HG03565 (cell line): Measurements from ENCODE around the gene LRP3.
"Not testable (repeated sequence)": the region's sequence is repeated elsewhere in the genome, so short reads cannot be mapped to it uniquely, and the experiment has no call there.

Experiments used
- ATAC-seq: cut with Tn5 transposase; IDR thresholded peaks from one replicate; pipeline ENCODE4 v1.9.1; 2021; ENCODE audit warnings: mild to moderate bottlenecking, moderate library complexity; ENCODE audit not compliant: unreplicated experiment

Gene LRP3

DNA sequence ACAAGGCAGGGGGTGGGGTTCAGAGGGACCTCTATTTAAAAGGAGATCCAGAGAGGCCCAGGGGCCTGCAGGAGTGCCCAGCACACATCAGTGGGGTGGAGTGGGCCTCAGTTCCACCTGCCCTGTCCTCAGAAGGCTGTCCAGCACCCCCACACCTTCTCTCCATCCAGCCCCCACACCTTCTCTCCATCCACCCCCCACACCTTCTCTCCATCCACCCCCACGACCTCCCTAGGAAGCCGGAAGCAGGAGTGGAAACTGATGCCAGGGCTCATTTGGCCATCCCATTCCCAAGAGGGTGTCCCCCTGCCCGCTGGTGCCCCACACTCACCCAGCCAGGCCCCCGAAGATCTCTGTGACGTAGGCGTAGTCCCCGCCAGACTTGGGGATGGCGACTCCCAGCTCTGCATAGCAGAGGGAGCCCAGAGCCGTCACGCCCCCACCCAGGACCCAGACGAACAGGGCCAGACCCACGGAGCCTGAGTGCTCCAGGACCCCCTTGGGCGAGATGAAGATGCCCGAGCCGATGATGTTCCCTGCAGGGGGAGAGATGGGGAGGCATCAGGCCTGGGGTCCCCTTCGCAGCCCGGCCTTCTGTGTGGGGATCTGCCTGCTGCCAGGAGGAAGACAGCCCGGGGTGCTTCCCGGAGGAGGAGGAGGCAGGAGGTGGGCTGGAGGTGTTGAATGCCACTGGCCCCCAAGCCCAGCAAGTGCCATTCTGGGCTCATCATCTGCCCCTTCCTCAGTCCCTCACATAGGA, 21.5 kb downstream of the LRP3 start:
- ATAC-seq: no peak

DNA sequence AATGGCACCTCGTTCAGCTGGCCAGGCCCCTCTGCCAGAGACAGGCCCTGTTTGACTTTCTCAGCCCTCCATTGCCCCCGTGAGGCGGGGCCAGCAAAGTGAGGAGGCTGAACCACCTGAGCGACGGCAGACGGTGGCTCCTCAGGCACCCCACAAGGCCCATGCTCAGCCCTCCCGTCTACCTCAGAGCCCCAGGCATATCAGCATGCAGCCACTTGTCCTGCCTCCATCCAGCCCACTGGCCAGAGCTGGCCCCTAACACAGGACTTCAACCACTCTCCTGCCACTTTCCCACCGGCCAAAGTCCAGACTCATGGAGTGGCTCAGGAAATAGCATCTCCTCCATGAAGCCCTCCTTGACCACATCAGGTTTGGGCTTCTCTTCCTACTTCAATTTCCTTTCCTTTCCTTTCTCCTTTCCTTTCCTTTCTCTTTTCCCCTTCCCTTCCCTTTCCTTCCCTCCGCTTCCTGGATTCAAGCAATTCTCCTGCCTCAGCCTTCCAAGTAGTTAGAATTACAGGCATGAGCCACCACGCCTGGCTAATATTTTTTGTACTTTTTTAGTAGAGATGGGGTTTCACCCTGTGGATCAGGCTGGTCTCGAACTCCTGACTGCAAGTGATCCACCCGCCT, 22.2 kb downstream of the LRP3 start:
- no peak for ATAC-seq

DNA sequence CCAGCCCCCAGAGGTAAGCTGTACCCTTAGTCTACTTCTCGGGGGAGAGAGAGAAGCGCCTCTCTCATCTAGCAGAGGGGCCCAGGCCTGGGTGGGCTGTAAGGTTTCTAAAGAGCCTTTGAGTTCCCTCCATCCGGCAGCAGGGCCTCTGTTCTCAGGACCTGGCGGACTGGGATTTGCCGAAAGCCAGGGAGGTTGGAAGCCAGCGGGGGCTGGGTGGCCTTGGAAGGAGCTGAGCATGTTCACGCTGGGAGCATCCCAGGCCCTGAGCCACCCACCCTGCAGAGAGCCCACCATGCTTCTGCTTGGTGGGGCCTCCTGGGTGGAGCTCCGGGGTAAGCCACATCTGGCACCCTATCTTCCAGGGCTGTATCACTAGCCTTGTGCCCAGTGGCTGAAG, 23.8 kb downstream of the LRP3 start:
- ATAC-seq: no peak

DNA sequence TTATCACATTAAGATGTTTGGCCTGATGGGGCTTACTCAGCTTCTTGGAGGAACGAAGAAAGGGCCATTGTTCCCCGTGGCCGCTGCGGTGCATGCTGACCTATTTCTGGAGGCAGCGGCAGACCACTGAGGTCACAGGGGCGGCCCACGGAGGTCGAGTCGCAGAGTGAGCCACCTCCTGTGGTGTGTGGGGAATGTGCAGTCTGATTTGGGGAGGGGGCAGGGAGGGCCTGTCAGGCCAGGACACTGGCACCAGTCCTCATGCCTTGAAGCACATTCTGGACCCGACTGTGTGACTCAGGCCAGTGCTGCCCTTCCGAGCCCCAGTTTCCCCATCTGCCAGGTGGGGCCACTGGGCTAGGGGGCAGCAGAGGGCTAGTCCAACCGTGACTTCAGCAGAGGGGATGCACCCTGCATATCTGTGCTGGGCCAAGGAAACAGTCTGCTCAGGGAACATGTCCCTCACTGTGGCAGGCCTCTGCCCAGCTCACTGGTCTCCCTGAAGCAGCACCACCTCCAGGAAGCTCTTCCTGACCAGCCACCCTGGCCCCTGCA, 25.2 kb downstream of the LRP3 start:
- no peak for ATAC-seq

DNA sequence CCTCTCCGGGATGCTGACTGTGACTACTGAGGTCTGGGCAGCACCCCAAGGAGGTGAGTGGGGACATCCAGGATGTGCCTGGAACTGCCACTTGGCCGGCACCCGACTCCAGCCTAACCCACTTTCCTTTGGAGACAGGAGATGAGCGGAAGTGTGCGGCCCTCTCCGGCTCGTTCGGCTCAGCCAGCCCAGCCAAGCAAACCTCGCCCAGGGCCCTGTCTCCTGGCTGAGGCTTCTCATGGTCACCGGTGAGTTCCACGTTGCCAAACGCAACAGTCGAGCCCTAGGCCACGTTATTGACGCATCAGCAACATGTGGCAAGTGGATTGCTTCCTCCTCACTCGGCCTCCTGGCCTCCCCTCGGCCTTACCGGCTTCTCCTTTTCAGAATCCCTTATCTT, 26.0 kb downstream of the LRP3 start:
- no peak for ATAC-seq

DNA sequence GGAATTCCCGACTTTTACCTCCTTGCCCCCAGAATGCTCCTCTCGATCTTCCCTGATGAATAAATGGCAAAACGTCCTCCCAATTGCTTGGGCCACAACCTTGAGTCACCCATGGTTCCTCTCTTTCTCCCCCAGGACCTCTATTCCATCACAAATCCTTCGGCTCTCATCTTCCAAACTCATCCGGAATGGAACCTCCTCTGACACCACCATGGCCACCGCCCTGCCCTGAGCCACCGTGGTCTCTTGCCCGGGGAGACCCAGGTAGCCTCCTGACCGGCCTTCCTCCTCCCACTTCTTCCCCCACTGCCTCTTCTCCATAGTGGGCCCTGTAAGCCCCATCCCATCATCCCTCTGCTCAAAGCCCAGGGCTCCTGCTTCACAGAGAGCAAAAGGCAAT, 26.6 kb downstream of the LRP3 start:
- no peak for ATAC-seq

DNA sequence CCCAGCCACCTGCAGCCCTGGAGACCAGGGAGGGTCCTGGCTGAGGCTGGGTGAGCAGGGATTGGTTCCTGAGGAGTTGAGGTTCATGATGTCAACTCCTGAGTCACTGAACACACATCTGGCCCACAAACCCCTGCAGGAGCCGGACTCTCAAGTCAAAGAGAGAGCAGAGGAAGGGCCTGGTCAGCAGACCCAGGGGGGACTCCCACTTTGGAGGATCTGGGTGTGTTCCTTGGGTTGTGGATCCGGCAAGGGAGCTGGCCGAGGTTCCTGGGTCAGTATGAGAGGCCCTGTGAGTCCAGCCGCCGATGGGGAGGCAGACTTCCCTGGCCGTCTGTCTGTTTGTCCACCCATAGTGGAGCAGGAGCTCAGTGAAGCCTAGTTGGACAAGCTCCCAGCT, 27.5 kb downstream of the LRP3 start:
- ATAC-seq: no peak

DNA sequence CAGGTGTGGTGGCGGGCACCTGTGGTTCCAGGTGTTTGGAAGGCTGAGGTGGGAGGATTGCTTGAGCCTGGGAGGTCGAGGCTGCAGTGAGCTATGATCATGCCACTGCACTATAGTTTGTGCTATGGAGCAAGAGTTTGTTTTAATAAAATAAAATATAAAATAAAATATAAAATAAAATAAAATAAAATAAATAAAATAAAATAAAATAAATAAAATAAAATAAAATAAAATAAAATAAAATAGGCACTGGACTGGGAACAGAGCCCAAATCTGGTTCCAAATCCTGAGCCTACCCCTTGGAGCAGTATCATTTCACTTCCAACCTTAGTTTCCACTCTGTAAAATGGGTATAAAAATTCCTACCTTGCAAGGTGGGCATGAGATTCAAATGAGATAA, 28.1 kb downstream of the LRP3 start:
- ATAC-seq: not testable (repeated sequence)

DNA sequence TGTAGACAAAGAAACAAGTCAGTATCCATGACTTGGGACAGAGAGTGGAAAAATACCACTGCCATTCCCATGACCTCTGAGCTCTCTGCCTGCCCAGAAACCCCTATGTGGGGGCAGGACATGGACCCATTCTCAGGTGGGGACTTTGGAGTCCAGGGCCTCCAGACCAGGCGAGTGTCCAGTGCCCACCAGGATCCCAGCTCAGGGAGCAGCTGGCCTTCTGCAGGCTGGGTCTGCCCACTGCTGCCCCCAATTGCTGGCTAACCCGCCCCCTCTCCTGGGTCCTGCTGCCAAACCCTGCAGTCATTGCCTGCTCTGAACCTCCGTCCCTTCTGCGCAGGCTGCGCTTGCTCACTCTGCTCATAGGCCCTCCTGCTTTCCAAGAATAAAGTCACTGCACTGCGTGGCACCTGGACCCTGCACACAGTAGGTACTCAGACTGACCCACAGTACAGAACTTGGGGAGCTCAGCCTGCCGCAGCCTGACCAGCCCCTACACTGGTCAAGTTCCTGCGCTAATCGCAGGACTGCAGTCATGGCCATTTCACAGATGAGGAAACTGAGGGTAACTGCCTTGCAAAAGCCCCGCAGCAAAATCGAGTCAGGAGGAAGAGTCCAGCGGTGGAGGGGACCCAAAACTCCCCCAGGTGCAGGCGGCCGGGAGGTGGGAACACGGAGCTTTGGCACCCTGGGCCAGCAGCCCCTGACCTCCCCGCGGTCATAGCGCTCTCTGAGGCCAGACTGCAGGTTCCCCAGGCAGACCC, 30.7 kb downstream of the LRP3 start:
- ATAC-seq: no peak

DNA sequence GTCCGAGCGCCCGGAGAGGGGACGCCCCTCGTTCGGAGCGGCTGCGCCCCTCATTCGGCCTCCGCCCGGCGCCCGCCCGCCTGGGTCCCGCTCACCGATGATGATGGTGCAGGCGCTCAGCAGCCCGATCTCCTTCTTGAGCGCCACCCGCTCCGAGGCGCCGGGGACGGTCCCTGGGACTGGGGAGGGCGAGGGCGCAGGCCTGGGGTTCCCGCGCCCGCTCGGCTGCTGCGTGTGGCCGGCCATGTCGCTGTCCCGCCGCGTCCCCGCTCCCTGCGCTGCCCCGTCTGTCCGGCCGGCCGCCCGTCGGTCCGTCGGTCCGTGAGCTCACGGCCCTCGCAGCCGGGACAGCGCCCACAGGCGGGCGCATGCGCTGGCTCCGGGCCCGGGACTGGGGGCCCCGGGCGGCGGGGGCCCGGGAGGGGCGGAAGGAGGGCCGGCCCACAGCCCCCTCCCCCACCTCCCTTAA, 31.4 kb downstream of the LRP3 start, which contains the start of gene SLC7A10:
Gene SLC7A10 (minus strand): TSS at position 393 of the 469 bp plus-strand sequence. CDS start 147 bp downstream, at position 246.
- ATAC-seq: no peak

DNA sequence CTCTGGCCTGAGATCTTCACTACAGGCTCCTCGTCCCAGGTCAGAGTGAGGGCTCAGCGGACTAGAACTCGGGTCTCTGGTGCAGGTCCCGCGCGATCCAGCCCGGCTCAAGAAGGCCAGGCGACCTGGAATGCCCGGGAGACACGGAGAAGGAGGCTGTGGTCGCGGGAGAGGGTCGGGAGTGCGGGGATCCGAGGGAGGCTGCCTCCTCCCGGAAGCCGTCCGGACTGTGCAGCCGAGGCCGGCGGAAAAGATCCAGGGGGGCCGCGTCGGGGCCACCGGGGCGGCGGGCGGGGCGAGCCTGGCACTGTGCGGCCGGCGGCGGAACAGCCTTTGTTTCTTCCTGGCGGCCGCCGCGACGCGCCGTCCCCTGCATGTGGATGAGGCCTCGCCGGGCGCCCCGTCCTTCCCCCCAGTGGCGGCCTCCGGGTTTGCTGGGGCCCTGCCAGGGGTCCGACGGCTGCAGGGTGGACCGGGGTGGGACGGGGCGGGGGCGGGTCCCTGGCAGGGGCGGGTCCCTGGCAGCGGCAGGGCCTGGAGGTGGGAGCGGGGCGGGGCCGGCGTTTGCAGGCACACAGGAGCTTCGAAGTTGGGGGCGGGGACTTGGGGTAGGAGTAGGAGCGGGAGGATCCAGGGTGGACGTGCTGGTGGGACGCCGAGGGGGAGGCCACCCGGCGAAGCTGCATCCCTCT, 32.6 kb downstream of the LRP3 start:
- no peak for ATAC-seq

DNA sequence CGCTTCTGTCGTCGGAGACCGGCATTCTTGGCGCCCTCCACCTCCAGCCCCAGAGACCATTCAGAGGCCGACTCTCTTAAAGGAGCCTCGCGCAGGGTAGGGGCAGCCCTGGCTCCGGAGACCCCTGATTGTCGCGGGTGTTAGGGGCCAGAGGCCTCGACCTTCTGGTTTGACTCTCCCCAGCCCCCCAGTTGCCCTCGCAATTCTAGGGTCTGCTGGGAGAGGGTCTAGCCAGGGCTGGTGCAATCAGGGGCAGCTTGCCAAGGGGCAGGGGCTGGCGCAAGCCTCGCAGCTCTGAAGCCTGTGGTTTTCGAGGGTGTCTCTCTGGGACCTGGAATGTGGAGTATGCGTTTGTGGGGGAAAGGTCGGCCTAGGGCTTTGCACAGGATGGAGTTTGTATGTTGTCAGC, 33.1 kb downstream of the LRP3 start:
- no peak for ATAC-seq

DNA sequence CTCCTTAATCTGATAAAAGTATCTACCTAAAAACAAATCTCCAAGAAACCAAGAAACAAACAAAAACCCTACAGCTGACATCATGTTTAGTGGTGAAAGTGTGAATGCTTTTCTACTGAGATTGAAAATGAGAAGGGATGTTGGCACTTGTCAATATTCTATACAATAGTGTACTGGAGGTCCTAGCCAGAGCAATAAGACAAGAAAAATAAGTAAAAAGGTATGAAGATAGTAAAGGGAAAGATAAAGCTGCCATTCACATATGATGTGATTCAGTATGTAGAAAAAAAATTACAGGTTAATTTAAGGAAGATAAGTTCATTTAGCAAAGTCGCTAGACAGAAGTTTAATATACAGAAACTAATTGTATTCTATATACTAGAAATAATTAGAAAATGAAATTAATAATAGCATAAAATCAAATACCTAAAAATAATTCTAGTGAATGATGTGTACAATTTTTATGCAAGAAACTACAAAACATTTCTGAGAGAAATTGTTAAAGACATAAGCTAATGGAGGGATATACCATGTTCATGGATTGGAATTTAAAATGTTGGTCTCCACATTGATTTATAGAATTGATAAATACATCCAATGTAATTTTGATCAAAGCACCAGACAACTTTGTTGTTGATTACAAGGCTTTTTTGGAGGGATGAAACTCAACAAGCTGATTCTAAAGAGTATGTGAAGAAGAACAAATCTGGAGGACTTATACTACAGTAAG, 33.9 kb downstream of the LRP3 start:
- ATAC-seq: no peak

DNA sequence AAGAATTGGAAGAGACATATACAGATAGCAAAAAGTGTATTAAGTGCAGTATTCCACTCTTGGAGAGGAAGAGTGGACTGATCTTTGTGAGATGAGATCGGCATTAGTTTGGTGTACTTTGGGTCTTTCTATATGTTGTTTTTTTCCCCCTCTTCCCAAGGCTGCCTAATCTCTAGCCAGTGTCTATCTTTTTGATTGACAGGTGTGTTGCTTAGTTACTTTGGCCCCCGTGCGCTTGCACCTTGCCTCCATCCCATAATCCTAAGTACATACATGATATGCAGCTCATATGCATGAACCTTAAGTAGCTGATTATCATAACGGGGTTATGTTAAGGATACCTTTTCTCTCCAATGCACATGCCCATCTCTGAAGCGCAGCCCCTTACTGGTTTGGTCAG, 35.8 kb downstream of the LRP3 start:
- no peak for ATAC-seq

DNA sequence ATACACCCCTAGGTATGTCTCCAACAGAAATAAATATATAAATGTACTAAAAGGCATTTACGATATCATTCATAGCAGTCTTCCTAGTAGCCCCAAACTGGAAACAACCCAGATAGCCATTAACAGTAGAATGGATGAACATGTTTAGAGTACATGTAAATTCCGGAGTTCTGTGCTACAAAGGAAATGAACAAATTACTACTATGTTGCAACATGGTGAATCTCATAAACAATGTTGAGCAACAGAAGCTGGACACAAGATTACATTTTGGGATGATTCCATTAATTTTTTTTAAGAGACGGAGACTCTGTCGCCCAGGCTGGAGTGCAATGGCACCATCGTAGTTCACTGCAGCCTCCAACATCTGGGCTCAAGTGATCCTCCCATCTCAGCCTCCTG, 37.4 kb downstream of the LRP3 start:
- no peak for ATAC-seq

DNA sequence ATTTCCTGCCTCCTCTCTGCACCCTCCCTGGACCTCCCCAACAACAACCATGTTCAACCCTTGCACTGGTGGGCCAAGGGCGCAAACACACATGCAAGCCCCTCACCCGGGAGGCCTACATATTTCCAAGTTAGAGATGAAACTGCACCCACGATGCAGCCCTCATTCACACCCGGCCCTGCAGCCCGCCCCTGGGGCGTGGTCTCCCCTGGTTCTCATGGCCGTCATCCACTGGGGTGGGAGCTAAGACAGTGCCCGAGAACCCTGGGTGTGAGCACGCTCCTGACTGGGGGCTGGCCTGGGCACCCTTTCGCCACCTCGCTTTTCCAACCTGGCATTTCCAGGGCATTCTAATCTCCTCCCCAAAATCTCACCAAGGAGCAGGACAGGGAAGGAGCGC, 38.5 kb downstream of the LRP3 start:
- ATAC-seq: no peak

DNA sequence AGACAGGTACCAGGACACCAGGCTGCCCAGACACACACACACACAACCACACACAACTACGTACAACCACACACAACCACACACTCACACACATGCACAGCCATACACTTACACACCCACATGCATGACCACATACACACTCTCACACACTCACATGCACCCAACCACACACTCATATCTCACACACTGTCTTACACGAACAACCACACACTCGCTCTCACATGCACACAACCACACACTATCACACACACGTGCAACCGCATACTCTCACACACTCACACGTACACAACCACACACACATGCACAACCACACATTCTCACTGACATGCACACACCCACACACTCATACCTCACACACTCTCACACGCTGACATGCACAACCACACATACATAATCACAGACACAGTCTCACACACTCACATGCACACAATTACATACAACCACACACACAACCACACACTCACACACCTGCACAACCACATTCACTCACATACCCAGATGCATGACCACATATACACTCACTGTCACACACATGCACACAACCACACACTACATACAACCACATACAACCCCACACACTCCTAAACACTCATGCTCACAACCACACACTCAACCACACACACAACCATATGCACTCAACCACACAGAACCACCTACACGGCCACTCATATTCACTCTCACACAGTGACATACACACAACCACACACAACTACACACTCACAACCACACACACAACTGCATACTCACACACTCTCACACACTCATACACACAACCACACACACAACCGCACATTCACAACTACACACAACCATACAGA, 39.1 kb downstream of the LRP3 start:
- ATAC-seq: no peak

DNA sequence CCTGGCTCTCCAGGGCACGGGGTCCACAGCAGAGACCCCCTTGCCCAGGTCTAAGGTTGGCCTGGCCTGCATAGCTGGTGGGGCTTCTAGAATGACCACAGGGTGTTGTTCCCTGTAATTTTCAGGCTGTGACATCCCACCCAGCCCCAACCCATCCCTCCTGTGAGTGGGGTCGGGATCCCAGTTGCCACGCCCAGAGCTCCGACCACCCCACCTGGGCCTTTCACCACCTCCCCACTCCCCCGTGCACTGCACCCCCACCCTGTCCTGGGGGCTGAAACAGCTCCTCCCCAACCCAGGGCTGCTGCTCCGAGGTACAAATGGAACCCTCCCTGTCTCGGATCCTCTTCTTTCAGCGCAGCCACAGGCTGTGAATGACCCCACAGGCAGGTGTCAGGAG, 40.0 kb downstream of the LRP3 start:
- ATAC-seq: no peak

DNA sequence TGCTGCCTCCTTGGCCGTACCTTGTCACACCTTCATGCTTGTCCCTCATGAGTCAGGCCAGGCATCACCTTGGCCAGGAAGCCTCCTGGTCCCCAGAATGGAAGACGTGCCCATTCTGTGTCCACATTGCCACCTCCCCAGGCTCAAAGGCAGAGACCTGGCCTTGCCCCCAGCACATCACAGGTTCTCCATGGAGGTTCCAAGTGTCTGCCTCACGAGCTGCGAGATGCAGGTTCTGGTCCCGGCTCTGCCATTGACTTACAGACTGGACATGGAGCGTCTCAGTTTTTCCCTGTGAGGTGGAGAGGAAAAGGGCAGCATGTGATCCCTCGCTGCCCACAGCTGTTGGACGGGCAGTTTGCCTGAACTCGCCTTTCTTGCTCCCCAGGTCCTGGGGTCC, 40.6 kb downstream of the LRP3 start:
- ATAC-seq: no peak
